ENCODE measurements around the gene CDC5L. TPM values are rescaled to one million over a fixed set of nuclear protein-coding genes. Genes with fewer than 3 reads are reported as not detected.

Gene CDC5L
- total RNA-seq, 1 donor from 2014 or later = 23.1 TPM

- Mint-ChIP-seq H3K27ac (ENCODE audit: unreplicated experiment) (peak overlapping the region; percentile 99), H3K36me3 (ENCODE audit: unreplicated experiment) (no peaks in the 10 kb centered on the region), H3K9me3 (ENCODE audit: unreplicated experiment) (no peaks in the 10 kb centered on the region), H3K4me3 (ENCODE audit: unreplicated experiment) (peak overlapping the region; percentile 95), H3K27me3 (ENCODE audit: unreplicated experiment) (no peaks in the 10 kb centered on the region), H3K4me1 (ENCODE audit: unreplicated experiment) (peaks cover 32% of the 10 kb centered on the region)
- no peak for DNase-seq (ENCODE audit: extremely low spot score, unreplicated experiment)
- no peak for TF ChIP-seq CTCF (IDR thresholded peaks at IDR 0.05)
These were observed 1.1 kb upstream of the CDC5L start for GRCh38 chr6:44386364-44386928.

GRCh38 chr6:44386929-44387345, 569 bp upstream of the CDC5L start:
- peaks cover 32% of the 10 kb centered on the region for H3K4me1 Mint-ChIP-seq (ENCODE audit: unreplicated experiment)
- peaks cover 4% of the 10 kb centered on the region for H3K36me3 Mint-ChIP-seq (ENCODE audit: unreplicated experiment)
- no peaks in the 10 kb centered on the region for H3K9me3 Mint-ChIP-seq (ENCODE audit: unreplicated experiment)
- TF ChIP-seq CTCF (IDR thresholded peaks at IDR 0.05) = no peak
- H3K27ac Mint-ChIP-seq (ENCODE audit: unreplicated experiment) = peak overlapping the region; percentile 99
- peak overlapping the region; percentile 95 for H3K4me3 Mint-ChIP-seq (ENCODE audit: unreplicated experiment)
- DNase-seq (ENCODE audit: extremely low spot score, unreplicated experiment) = no peak
- H3K27me3 Mint-ChIP-seq (ENCODE audit: unreplicated experiment) = no peaks in the 10 kb centered on the region

- no peaks in the 10 kb centered on the region for H3K9me3 Mint-ChIP-seq (ENCODE audit: unreplicated experiment)
- peak overlapping the region; percentile 99 for H3K27ac Mint-ChIP-seq (ENCODE audit: unreplicated experiment)
- no peak for DNase-seq (ENCODE audit: extremely low spot score, unreplicated experiment)
- peak overlapping the region; percentile 95 for H3K4me3 Mint-ChIP-seq (ENCODE audit: unreplicated experiment)
- H3K4me1 Mint-ChIP-seq (ENCODE audit: unreplicated experiment) = peaks cover 32% of the 10 kb centered on the region
- no peak for TF ChIP-seq CTCF (IDR thresholded peaks at IDR 0.05)
- H3K36me3 Mint-ChIP-seq (ENCODE audit: unreplicated experiment) = peaks cover 10% of the 10 kb centered on the region
- H3K27me3 Mint-ChIP-seq (ENCODE audit: unreplicated experiment) = no peaks in the 10 kb centered on the region
These were observed 605 bp downstream of the CDC5L start for GRCh38 chr6:44388135-44388487.

- Mint-ChIP-seq H3K36me3 (ENCODE audit: unreplicated experiment) (peaks cover 11% of the 10 kb centered on the region), H3K27ac (ENCODE audit: unreplicated experiment) (peak overlapping the region; percentile 27), H3K9me3 (ENCODE audit: unreplicated experiment) (no peaks in the 10 kb centered on the region), H3K27me3 (ENCODE audit: unreplicated experiment) (no peaks in the 10 kb centered on the region), H3K4me3 (ENCODE audit: unreplicated experiment) (peak overlapping the region; percentile 95), H3K4me1 (ENCODE audit: unreplicated experiment) (peaks cover 32% of the 10 kb centered on the region)
- no peak for DNase-seq (ENCODE audit: extremely low spot score, unreplicated experiment)
- TF ChIP-seq CTCF (IDR thresholded peaks at IDR 0.05) = no peak
These were observed 1.4 kb downstream of the CDC5L start for GRCh38 chr6:44388887-44389286.

- Mint-ChIP-seq H3K4me3 (ENCODE audit: unreplicated experiment) (no peak overlapping the region), H3K36me3 (ENCODE audit: unreplicated experiment) (peaks cover 21% of the 10 kb centered on the region), H3K4me1 (ENCODE audit: unreplicated experiment) (peaks cover 32% of the 10 kb centered on the region), H3K27ac (ENCODE audit: unreplicated experiment) (no peak overlapping the region), H3K9me3 (ENCODE audit: unreplicated experiment) (no peaks in the 10 kb centered on the region), H3K27me3 (ENCODE audit: unreplicated experiment) (no peaks in the 10 kb centered on the region)
- TF ChIP-seq CTCF (IDR thresholded peaks at IDR 0.05) = no peak
- no peak for DNase-seq (ENCODE audit: extremely low spot score, unreplicated experiment)
These were observed 2.7 kb downstream of the CDC5L start for GRCh38 chr6:44390158-44390683.

All from osteocyte (in vitro differentiated cells).